HL-60 (cell line): ENCODE results near the gene FGF1.

Source experiments
- DNase-seq, 2 experiments: peaks; one replicate each; pipeline ENCODE4 v3.0.0-alpha.2; 2010 to 2020; ENCODE audit warnings: low read depth in 1 of 2, low spot score in 1 of 2
- H3K27ac ChIP-seq: fragments of 250-450 bp; sonication (Bioruptor Pico); replicated peaks from 2 replicates; pipeline ENCODE4 v1.5.1; 2020; ENCODE audit warnings: mild to moderate bottlenecking, moderate library complexity
- H3K27me3 ChIP-seq: fragments of 250-450 bp; sonication (Bioruptor Pico); 2 replicates; pipeline ENCODE4 v1.5.1; 2021; ENCODE audit warnings: mild to moderate bottlenecking, moderate library complexity; ENCODE audit not compliant: insufficient read depth, poor library complexity, severe bottlenecking
- H3K4me3 ChIP-seq: replicated peaks from 2 replicates; pipeline ENCODE4 v1.5.1; 2011; ENCODE audit warnings: mild to moderate bottlenecking, control low read depth, low read length; ENCODE audit not compliant: insufficient read depth
- GABPA ChIP-seq: IDR thresholded peaks from 2 replicates; pipeline ENCODE4 v1.6.1; 2012; ENCODE audit warnings: low read depth
- POLR2AphosphoS5 ChIP-seq: IDR thresholded peaks from 2 replicates; pipeline ENCODE4 v1.6.1; 2012; ENCODE audit warnings: low read depth
- SPI1 ChIP-seq: IDR thresholded peaks from 2 replicates; pipeline ENCODE4 v1.6.1; 2012; ENCODE audit warnings: low read depth, mild to moderate bottlenecking, borderline replicate concordance
- TF ChIP-seq, protein P1 (sequence below): IDR thresholded peaks from one replicate; pipeline ENCODE4 v1.5.1; 2011; ENCODE audit warnings: low read length, control low read depth, inconsistent platforms; ENCODE audit not compliant: insufficient read depth
- TF ChIP-seq, protein P2 (sequence below): IDR thresholded peaks from 2 replicates; pipeline ENCODE4 v1.6.1; 2012; ENCODE audit warnings: low read depth; ENCODE audit not compliant: insufficient replicate concordance

Gene FGF1

DNA sequence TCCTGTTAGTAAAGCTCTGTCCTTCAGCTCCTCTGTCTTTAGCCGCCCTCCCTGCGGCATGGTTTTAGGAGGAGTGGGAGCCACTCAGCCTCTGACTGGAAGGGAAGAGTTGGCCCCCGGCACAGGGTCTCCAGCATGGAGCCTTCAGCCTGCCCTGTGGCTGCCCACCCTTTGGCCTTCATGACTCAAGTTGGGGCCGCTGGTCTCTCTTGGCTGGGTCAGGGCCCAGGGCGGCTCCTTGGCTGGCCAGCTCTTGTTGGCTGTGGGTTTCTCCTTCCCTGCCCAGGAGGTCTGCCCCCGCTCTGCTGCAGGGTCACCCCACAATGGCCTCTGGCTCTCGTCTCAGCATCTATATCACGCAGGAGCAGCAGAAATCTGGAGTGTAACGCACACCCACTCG is 25.7 kb downstream of the FGF1 start:
- Histone ChIP-seq H3K4me3 (no peak overlapping the region), H3K27ac (no peak overlapping the region), H3K27me3 (peaks cover 7% of the 10 kb centered on the region)
- TF ChIP-seq, protein P1, sequence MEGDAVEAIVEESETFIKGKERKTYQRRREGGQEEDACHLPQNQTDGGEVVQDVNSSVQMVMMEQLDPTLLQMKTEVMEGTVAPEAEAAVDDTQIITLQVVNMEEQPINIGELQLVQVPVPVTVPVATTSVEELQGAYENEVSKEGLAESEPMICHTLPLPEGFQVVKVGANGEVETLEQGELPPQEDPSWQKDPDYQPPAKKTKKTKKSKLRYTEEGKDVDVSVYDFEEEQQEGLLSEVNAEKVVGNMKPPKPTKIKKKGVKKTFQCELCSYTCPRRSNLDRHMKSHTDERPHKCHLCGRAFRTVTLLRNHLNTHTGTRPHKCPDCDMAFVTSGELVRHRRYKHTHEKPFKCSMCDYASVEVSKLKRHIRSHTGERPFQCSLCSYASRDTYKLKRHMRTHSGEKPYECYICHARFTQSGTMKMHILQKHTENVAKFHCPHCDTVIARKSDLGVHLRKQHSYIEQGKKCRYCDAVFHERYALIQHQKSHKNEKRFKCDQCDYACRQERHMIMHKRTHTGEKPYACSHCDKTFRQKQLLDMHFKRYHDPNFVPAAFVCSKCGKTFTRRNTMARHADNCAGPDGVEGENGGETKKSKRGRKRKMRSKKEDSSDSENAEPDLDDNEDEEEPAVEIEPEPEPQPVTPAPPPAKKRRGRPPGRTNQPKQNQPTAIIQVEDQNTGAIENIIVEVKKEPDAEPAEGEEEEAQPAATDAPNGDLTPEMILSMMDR = no peak
- TF ChIP-seq, protein P2, sequence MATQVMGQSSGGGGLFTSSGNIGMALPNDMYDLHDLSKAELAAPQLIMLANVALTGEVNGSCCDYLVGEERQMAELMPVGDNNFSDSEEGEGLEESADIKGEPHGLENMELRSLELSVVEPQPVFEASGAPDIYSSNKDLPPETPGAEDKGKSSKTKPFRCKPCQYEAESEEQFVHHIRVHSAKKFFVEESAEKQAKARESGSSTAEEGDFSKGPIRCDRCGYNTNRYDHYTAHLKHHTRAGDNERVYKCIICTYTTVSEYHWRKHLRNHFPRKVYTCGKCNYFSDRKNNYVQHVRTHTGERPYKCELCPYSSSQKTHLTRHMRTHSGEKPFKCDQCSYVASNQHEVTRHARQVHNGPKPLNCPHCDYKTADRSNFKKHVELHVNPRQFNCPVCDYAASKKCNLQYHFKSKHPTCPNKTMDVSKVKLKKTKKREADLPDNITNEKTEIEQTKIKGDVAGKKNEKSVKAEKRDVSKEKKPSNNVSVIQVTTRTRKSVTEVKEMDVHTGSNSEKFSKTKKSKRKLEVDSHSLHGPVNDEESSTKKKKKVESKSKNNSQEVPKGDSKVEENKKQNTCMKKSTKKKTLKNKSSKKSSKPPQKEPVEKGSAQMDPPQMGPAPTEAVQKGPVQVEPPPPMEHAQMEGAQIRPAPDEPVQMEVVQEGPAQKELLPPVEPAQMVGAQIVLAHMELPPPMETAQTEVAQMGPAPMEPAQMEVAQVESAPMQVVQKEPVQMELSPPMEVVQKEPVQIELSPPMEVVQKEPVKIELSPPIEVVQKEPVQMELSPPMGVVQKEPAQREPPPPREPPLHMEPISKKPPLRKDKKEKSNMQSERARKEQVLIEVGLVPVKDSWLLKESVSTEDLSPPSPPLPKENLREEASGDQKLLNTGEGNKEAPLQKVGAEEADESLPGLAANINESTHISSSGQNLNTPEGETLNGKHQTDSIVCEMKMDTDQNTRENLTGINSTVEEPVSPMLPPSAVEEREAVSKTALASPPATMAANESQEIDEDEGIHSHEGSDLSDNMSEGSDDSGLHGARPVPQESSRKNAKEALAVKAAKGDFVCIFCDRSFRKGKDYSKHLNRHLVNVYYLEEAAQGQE = no peak
- no peak for TF ChIP-seq POLR2AphosphoS5
- TF ChIP-seq GABPA = no peak
- TF ChIP-seq SPI1 = no peak
- DNase-seq = no peak

DNA sequence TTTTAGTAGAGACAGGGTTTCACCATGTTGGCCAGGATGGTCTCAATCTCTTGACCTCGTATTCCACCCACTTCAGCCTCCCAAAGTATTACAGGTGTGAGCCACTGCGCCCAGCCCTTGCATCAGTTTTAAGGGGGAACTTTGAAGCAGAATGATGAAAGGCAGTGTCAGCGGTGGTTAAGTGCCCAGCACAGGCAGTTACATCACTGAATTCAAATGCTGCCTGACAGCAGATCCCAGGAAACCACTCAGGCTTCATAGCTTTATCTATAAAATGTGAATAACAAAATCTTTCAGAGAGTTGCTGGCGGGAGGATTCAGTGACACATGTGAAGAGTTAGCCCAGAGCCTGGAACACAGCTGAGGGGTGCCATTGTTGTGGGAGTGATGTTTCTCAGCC is 26.5 kb downstream of the FGF1 start:
- H3K4me3 ChIP-seq = no peak overlapping the region
- no peak overlapping the region for H3K27ac ChIP-seq
- peaks cover 11% of the 10 kb centered on the region for H3K27me3 ChIP-seq
- no peak for DNase-seq
- TF ChIP-seq SPI1 (no peak), GABPA (no peak), POLR2AphosphoS5 (no peak)
- TF ChIP-seq, protein P2 = no peak
- TF ChIP-seq, protein P1 = no peak

DNA sequence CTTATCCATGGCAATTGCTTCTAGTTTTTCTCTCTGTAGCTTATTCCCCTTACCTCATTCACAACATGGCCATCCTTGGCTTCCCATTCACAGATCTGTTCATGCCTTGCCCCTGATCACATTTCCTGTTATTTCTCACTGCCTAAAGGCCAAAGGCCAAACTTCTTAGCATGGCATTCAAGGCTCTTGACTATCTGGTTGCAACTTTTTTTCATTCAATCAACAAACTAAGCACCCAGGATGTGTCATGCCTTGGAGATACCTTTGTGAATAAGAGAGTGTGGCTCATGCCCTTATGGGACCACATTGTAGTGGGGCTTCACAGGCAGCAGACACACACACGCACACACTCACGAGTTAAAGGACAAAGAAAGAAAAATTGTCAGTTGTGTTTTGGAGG is 27.6 kb downstream of the FGF1 start:
- peaks cover 11% of the 10 kb centered on the region for H3K27me3 ChIP-seq
- TF ChIP-seq, protein P2 = no peak
- TF ChIP-seq, protein P1 = no peak
- no peak for TF ChIP-seq POLR2AphosphoS5
- TF ChIP-seq SPI1 = no peak
- TF ChIP-seq GABPA = no peak
- no peak for DNase-seq

More for the DNA sequence above, 27.6 kb downstream of the FGF1 start:
- H3K27ac ChIP-seq = no peak overlapping the region
- no peak overlapping the region for H3K4me3 ChIP-seq
